Thyroid gland (tissue), 4 donors: Measurements from ENCODE around the gene CYSTM1.

Experiments
- POLR2A ChIP-seq, 2 donors: fragments of 450-650 bp; IDR thresholded peaks; one replicate each; pipeline ENCODE4 v1.6.1; 2017; ENCODE audit warnings: antibody characterized with exemption in 2 of 2, mild to moderate bottlenecking in 2 of 2, moderate library complexity in 1 of 2
- TF ChIP-seq, protein P1 (sequence below), 6 experiments: fragments of 200-600 bp in 3 of 6; fragments of 450-650 bp in 3 of 6; sonication (generic) in 3 of 6; IDR thresholded peaks; one replicate each; pipeline ENCODE4 v1.5.1; 2016 to 2019; ENCODE audit warnings: antibody characterized with exemption in 6 of 6, mild to moderate bottlenecking in 2 of 6, inconsistent platforms in 1 of 6, moderate library complexity in 1 of 6

DNA sequence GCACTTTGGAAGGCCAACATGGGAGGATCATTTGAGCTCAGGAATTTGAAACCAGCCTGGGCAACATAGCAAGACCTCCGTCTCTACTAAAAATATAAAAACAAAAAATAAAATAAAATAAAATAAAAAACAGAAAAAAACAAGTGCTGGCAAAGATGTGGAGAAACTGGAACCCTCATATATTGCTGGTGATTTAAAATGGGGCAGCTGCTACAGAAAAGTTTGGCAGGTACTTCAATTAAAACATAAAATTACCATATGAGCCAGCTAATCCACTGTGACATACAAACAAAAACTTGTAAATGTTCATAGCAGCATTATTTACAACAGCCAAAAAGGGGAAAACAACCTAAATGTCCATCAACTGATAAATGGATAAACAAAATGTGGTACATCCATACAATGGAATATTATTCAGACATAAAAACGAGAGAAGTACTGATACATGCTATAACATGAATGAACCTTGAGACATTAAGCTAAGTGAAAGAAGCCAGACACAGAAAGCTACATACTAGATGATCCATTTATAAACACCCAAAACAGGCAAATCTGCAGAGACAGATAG is 85.2 kb downstream of the CYSTM1 start:
- TF ChIP-seq, protein P1, sequence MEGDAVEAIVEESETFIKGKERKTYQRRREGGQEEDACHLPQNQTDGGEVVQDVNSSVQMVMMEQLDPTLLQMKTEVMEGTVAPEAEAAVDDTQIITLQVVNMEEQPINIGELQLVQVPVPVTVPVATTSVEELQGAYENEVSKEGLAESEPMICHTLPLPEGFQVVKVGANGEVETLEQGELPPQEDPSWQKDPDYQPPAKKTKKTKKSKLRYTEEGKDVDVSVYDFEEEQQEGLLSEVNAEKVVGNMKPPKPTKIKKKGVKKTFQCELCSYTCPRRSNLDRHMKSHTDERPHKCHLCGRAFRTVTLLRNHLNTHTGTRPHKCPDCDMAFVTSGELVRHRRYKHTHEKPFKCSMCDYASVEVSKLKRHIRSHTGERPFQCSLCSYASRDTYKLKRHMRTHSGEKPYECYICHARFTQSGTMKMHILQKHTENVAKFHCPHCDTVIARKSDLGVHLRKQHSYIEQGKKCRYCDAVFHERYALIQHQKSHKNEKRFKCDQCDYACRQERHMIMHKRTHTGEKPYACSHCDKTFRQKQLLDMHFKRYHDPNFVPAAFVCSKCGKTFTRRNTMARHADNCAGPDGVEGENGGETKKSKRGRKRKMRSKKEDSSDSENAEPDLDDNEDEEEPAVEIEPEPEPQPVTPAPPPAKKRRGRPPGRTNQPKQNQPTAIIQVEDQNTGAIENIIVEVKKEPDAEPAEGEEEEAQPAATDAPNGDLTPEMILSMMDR (IDR thresholded peaks at IDR 0.05): no peak
- TF ChIP-seq POLR2A (IDR thresholded peaks at IDR 0.05): no peak
